IPS-11a (cell line): ENCODE measurements around the gene ZNF26.

Source experiments
- H3K4me3 ChIP-seq: one replicate; pipeline ENCODE4 v1.5.1; 2013; ENCODE audit warnings: low read depth, low read length, control low read depth

ZNF26 gene

DNA sequence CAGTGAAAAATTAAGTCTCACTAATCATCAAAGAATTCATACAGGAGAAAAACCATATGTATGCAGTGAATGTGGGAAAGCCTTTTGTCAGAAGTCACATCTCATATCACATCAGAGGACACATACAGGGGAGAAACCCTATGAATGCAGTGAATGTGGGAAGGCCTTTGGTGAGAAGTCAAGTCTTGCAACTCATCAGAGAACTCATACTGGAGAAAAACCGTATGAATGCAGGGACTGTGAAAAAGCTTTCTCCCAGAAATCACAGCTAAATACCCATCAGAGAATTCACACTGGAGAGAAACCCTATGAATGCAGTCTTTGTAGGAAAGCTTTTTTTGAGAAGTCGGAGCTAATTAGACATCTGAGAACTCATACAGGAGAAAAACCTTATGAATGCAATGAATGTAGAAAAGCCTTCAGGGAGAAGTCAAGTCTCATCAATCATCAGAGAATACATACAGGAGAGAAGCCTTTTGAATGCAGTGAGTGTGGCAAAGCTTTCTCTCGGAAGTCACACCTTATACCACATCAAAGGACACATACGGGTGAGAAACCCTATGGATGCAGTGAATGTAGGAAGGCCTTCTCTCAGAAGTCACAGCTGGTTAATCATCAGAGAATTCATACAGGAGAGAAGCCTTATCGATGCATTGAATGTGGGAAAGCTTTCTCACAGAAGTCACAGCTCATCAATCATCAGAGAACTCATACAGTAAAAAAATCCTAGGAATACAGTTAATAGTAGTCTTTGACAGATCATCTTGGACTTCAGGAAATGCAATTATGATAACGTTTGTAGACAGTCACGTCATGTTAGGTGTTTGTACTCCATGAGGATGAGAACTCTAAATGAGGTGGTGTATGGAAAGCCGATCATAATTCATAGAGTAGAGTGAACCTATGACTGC lies 72.3 kb downstream of the ZNF26 start:
- H3K4me3 ChIP-seq = no peak overlapping the region

DNA sequence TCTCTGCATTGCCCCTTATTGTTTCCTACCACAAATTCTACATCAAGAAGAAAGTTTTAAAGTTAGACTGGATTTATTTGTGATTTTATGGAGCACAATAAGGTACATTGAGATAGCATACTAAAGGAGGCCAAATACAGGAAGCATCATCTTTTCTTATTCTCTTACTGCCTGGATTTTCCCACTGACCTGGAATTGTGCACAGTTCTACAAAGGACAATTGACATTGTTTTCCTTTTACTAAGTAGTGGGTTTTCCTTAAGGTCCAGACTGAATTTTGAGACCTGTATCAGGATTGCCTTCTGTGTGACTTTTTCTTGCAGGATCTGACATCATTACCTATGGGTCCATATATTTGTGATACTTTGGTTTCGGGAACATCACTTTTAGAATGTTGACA lies 75.8 kb downstream of the ZNF26 start:
- H3K4me3 ChIP-seq = no peak overlapping the region

DNA sequence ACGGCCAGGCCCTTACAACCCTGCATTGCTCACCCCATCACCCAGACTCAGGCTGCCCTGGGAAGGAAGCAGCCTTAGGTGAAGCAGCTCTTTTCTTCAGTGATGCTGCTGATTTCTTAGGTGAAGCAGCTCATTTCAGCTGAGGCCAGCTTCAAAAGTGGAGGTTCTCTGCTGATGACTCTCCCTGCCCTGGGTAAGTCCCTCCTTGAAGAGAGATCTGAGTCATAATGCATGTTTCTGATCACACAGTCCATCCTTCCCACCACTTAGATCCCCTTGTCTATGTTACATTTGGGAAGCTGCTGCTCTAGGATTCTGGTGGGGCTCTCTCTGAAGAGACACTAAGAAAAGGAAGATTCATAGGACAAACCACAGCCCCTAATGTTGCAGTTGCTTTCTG lies 77.4 kb downstream of the ZNF26 start:
- H3K4me3 ChIP-seq = no peak overlapping the region

DNA sequence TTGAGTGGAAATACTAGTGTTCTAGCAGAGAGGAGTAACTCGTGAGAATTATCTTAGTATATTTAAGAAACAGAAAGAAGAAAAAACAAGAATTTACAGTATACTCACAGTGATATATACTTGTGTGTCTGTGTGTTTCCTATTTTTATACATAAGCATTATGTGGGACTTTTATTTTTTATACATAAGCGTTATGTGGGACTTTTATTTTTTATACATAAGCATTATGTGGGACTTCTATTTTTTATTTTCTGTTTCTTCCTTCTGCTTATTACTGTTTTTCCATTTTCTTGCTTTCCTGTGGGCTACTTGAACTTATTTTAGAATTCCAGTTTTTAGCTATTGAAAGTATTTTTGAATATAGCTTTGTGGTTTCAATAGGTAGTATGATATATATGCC lies 87.7 kb downstream of the ZNF26 start:
- H3K4me3 ChIP-seq = no peak overlapping the region
